Measurements from ENCODE around the gene KIF19.
A peak's percentile ranks its signal among the peaks of the same experiment; 100 is the strongest.

The KIF19 gene

GRCh38 chr17:74340470-74341023, 14.5 kb downstream of the KIF19 start:
- DNase-seq (ENCODE audit: low spot score), result no peak

- no peak for DNase-seq (ENCODE audit: low spot score)
Measured at GRCh38 chr17:74342224-74342623, 16.2 kb downstream of the KIF19 start.

- no peak for DNase-seq (ENCODE audit: low spot score)
Measured at GRCh38 chr17:74343121-74343520, 17.1 kb downstream of the KIF19 start.

GRCh38 chr17:74343526-74344284, 17.7 kb downstream of the KIF19 start:
- DNase-seq (ENCODE audit: low spot score), result no peak

GRCh38 chr17:74344658-74345057, 18.6 kb downstream of the KIF19 start:
- no peak for DNase-seq (ENCODE audit: low spot score)

GRCh38 chr17:74345433-74346241, 19.6 kb downstream of the KIF19 start:
- DNase-seq (ENCODE audit: low spot score), result no peak

GRCh38 chr17:74347646-74348045, 21.6 kb downstream of the KIF19 start:
- DNase-seq (ENCODE audit: low spot score), result no peak

DNA sequence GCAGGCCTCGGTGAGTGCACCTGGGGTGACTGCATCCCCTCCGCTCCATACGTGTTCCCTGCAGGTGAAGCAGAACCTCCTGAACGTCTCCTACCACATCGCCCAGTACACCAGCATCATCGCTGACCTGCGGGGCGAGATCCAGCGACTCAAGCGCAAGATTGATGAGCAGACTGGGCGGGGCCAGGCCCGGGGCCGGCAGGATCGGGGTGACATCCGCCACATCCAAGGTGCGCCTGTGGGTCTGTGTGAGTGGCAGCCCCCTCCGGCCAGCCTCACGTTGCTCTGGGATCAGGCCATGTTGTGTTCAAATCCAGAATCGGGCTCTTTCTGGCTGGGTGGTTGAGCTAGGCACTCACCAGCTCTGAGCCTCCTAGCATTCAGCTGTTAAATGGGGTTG, 23.1 kb downstream of the KIF19 start:
- DNase-seq (ENCODE audit: low spot score), result no peak

- no peak for DNase-seq (ENCODE audit: low spot score)
Measured at GRCh38 chr17:74350486-74350885, 24.5 kb downstream of the KIF19 start.

DNA sequence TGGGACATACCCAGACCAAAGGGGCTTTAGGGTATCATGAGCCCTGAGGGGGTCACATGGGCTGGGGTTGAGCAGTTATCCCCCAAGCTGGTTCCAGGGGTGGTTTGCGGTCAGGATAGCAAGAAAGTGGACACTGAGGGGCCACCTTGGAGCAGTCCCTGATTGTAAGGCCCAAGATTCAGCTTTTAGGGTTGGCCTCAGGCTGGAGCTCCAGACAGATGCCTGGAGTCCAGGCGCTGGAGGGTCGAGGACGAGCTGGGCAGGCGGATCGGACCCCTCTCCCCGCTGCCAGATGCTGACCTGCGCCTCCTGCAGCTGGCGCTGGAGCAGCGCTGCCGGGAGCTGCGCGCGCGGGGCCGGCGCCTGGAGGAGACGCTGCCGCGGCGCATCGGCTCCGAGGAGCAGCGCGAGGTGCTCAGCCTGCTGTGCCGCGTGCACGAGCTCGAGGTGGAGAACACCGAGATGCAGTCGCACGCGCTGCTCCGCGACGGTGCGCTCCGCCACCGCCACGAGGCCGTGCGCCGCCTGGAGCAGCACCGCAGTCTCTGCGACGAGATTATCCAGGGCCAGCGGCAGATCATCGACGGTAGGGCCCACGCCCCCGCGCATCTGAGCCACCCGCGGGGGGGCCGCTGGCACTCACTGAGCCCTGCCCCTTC, 25.7 kb downstream of the KIF19 start:
- DNase-seq (ENCODE audit: low spot score), result no peak

GRCh38 chr17:74353446-74354060, 27.5 kb downstream of the KIF19 start:
- no peak for DNase-seq (ENCODE audit: low spot score)

GRCh38 chr17:74354123-74354522, 28.1 kb downstream of the KIF19 start:
- no peak for DNase-seq (ENCODE audit: low spot score)

- DNase-seq (ENCODE audit: low spot score), result no peak
Measured at GRCh38 chr17:74354561-74354960, 28.5 kb downstream of the KIF19 start.

DNA sequence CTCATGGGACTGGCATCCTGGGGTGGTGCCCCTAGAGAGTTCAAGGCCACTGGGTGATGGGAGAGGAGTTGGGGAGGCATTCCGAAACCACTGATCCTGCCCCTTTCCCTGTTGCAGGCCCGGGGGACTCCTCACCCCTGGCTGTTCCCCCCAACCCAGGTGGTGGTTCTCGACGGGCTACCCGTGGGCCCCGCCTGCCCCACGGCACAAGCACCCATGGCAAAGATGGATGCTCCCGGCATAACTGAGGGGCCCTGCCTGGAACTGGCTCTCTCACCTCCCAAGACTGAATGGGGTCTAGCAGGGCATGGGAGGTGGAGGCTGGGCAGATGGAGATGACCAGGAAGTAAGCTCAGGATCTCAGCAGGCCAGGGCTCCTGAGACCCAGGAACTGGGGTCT, 29.0 kb downstream of the KIF19 start:
- DNase-seq (ENCODE audit: low spot score), result no peak

GRCh38 chr17:74356646-74357465, 30.8 kb downstream of the KIF19 start:
- no peak for DNase-seq (ENCODE audit: low spot score)

DNA sequence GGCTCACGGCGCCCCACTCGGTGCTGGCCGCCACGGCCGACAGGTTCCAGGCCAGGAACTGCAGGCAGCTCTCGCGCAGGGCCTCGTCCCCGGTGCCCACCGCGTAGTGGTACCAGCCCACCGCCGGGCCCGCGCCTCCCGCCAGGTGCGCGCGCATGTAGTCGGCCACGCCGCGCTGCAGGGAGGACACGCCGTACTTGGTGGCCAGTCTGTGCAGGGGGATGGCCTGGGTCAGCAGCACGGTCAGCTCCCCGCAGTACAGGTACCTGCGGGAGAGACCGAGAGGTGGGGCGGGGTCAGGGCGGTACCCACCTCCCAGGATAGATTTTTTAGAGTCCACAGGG, 31.4 kb downstream of the KIF19 start:
- DNase-seq (ENCODE audit: low spot score), result no peak

DNA sequence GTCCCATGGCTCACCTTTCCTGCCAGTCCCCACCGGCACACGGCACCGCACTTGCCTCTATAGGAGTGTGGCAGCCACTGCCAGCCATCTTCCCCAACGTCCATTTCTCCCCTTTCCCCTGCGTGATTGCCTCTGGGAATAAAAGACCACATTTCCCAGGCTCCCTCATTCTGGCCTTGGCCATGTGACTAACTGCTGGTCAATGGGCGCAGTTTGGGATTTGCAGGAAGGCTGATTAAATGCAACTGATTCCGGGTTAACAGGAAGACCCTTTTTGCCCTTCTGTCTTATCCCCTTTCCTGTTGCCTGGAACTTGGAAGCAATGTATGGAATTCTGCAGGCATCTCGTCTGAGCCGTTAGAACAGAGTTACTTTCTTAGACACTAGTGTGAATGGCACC, 32.7 kb downstream of the KIF19 start:
- no peak for DNase-seq (ENCODE audit: low spot score)

DNA sequence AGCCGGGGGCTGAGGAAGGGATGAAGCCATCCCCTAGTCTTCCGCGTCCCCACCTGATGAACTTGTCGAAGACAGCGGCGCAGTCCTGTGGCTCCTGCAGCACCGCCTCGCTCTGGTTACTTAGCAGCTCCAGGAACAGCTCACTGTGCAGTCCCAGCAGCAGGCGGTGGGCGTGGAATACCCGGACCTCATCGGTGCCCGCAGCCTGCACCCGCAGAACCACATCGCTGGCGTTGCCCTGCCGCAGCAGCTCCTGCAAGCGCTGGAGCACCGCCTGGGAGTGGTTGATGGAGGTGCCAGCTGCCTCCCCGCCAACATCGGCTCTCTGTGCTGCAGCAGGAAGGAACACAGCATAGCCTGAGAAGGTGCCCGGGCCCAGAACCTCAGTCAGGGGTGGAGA, 33.9 kb downstream of the KIF19 start:
- no peak for DNase-seq (ENCODE audit: low spot score)

DNA sequence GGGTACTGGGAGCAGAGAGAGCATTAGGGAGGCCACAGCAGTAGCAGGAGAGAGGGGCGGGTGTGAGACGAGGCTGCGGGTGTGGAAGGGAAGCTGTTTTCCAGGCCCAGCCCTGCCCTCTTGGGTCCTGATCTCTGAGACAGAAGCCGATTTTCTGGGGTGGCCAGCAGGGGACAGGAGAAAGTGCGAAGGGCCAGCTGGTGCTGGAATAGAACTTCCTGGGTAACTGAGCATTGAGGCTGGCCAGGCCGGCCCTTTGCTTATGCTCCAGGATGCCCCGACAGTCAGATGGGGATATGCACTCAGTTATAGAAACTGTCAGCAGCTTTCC, 34.8 kb downstream of the KIF19 start:
- DNase-seq (ENCODE audit: low spot score), result no peak

DNA sequence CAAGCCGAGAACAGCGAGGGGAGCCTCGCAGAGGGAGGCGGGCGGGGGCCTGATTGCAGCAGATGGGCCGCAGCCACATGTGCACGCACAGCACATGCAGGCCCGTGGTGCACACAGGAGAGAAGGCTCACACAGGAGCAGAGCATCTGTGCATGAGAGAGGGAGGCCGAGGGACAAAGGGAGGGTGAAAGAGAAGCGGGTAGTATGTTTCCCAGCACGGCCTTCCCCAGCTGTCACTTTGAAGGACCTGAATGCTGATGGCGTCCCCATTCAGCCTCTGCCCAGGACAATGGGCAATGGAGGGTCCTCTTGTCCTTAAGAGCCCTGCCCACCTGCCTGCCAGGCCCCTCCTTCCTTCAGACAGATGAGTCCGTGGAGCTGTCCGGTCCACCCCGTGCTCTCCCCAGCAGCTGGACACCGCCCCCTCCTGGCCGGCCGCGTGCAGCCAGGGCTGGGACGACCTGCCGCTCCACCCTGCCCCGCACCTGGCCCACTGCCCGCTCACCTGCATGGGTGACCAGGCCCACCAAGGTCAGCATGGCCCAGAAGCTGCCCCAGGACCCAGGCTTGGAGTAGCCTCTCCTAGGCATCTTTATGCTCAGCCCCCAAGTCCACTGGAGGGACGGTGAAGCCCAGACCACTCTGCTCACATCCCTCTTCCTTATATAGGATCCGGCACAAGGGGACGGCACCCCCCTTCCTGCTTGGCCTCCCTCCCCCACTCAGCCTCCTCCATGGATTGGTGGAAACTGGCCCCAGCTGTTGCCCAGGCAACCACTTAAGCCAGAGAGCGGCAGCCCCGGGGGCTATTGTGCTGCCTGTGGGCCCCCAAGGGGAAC, 35.4 kb downstream of the KIF19 start, which contains the start of gene BTBD17:
Gene BTBD17, minus strand, starts transcription at position 639 of the 839 bp plus-strand sequence. Its CDS starts 49 bp downstream, at position 590.
- DNase-seq (ENCODE audit: low spot score), result peak; percentile 71

DNA sequence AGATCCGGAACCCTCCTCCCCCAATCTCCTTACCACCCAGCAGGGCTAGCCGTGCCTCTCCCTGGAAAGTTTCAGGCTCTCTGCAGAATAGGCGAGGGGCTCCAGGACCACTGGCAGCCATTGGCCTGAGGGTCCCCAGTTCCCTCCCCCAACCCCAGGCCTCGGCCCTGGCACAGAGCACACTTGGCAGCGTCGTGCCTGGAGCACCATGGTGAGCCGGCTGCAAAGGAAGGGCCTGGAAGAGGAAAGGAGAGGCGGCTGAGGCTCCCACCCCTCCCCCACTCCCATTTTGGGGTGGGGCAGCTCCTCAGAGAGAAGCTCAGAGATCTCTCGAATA, 36.0 kb downstream of the KIF19 start:
- no peak for DNase-seq (ENCODE audit: low spot score)

All from GM03348 (cell line).